GM12874 (cell line): ENCODE measurements around the gene INPPL1.

Experiments
- CTCF ChIP-seq: IDR thresholded peaks from 2 replicates; pipeline ENCODE4 v1.5.1; 2011; ENCODE audit warnings: low read depth, mild to moderate bottlenecking, control low read depth, low read length, moderate library complexity; ENCODE audit not compliant: insufficient read depth

Gene INPPL1

GRCh38 chr11:72224564-72225410, at the start of gene INPPL1:
INPPL1 (plus strand) TSS chr11:72224767; CDS start chr11:72224985, 218 bp downstream.
- no peak for TF ChIP-seq CTCF

GRCh38 chr11:72177656-72178055, 46.9 kb upstream of the INPPL1 start:
- TF ChIP-seq CTCF, result no peak

- TF ChIP-seq CTCF, result no peak
These were observed 45.3 kb upstream of the INPPL1 start for GRCh38 chr11:72179049-72179803.

- no peak for TF ChIP-seq CTCF
These were observed 44.7 kb upstream of the INPPL1 start for GRCh38 chr11:72179804-72180396.

GRCh38 chr11:72188267-72188666, 36.3 kb upstream of the INPPL1 start:
- TF ChIP-seq CTCF, result no peak

GRCh38 chr11:72189455-72190250, 34.9 kb upstream of the INPPL1 start:
- no peak for TF ChIP-seq CTCF
